ENCODE measurements around the gene MYLK3. TPM values are rescaled to one million over a fixed set of nuclear protein-coding genes. Genes with fewer than 3 reads are reported as not detected.

MYLK3 gene
- total and polyA plus RNA-seq, 3 donors from 2014 or later: 18.4 to 88.8 (median 63.4) TPM

DNA sequence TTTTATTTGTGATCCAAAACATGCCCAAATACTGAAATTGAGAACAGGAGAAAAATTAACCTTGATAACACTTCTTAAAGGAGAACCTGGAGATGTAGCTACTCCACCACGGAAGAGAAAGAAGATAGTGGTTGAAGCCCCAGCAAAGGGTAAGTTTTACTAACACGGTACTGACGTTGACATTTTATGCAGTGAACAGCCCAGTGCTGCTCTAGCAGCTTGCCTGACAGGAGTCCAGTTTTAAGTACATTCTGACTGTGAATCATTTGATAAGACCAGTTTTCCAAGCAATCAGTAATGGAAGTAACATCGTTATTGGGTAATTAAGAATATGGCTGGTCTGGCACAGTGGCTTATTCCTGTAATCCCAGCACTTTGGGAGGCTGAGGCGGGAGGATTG lies 52.2 kb downstream of the MYLK3 start:
- Histone ChIP-seq H3K27me3 (no peaks in the 10 kb centered on the region), H3K4me3 (no peak overlapping the region), H3K4me1 (peaks cover 12% of the 10 kb centered on the region), H3K27ac (no peak overlapping the region), H3K36me3 (ENCODE audit: low read depth, missing control alignments) (no peaks in the 10 kb centered on the region), H3K9me3 (no peaks in the 10 kb centered on the region)
- TF ChIP-seq, protein P1, sequence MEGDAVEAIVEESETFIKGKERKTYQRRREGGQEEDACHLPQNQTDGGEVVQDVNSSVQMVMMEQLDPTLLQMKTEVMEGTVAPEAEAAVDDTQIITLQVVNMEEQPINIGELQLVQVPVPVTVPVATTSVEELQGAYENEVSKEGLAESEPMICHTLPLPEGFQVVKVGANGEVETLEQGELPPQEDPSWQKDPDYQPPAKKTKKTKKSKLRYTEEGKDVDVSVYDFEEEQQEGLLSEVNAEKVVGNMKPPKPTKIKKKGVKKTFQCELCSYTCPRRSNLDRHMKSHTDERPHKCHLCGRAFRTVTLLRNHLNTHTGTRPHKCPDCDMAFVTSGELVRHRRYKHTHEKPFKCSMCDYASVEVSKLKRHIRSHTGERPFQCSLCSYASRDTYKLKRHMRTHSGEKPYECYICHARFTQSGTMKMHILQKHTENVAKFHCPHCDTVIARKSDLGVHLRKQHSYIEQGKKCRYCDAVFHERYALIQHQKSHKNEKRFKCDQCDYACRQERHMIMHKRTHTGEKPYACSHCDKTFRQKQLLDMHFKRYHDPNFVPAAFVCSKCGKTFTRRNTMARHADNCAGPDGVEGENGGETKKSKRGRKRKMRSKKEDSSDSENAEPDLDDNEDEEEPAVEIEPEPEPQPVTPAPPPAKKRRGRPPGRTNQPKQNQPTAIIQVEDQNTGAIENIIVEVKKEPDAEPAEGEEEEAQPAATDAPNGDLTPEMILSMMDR (IDR thresholded peaks at IDR 0.05): no peak
- no peak for TF ChIP-seq POLR2A (IDR thresholded peaks at IDR 0.05)
- no peak for DNase-seq
- intact Hi-C loops (cut with DNase I; ENCODE audit: low total_unique reads): no loop called here
- 87 to 90% methylated on average over 5 of the region's 5 CpGs for WGBS, 2 donors

DNA sequence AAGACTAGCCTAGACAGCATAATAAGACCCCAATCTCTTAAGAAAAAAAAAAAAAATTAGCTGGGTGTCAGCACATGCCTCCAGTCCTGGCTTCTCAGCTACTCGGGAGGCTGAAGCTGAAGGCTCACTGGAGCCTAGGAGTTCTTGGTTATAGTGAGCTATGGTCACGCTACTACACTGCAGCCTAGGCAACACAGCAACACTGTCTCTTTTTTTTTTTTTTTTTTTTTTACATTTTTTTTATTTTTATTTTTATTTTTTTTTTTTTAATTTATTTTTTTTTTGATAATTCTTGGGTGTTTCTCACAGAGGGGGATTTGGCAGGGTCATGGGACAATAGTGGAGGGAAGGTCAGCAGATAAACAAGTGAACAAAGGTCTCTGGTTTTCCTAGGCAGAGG lies 54.5 kb downstream of the MYLK3 start:
- H3K4me1 ChIP-seq: peaks cover 20% of the 10 kb centered on the region
- WGBS, 2 donors: 89 to 90% methylated on average over 2 of the region's 2 CpGs
- TF ChIP-seq, protein P1 (IDR thresholded peaks at IDR 0.05): no peak
- no peak for TF ChIP-seq POLR2A (IDR thresholded peaks at IDR 0.05)
- H3K27ac ChIP-seq: peak overlapping the region in 1 of 2 donors; percentile 7
- H3K36me3 ChIP-seq (ENCODE audit: low read depth, missing control alignments): no peaks in the 10 kb centered on the region
- no peaks in the 10 kb centered on the region for H3K9me3 ChIP-seq
- intact Hi-C loops (cut with DNase I; ENCODE audit: low total_unique reads): no loop called here
- H3K4me3 ChIP-seq: no peak overlapping the region
- DNase-seq: no peak
- H3K27me3 ChIP-seq: no peaks in the 10 kb centered on the region

DNA sequence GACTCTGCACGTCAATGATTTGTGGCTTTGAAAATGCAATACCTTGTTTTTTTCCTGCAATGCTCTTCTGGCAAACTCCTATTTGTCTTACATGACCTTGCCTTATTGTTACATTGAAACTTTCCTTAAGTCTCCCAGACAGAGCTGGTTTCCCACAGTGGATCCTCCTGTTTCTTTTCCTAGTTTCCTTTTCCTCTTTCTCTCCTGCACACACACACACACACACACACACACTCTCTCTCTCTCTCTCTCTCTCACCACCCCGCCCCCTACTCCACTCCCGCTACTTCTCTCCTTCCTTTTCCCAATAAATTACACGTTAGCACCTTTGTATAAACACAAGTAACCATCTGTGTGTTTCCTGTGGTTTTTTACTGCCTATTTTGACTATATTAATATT lies 56.4 kb downstream of the MYLK3 start:
- no peaks in the 10 kb centered on the region for H3K36me3 ChIP-seq (ENCODE audit: low read depth, missing control alignments)
- WGBS, 2 donors: 52 to 57% methylated on average over 4 of the region's 4 CpGs
- TF ChIP-seq, protein P1 (IDR thresholded peaks at IDR 0.05): no peak
- no peak for TF ChIP-seq POLR2A (IDR thresholded peaks at IDR 0.05)
- H3K9me3 ChIP-seq: no peaks in the 10 kb centered on the region
- H3K4me3 ChIP-seq: no peak overlapping the region
- intact Hi-C loops (cut with DNase I; ENCODE audit: low total_unique reads): no loop called here
- peak overlapping the region in 1 of 2 donors; percentile 11 for H3K27ac ChIP-seq
- DNase-seq: no peak
- no peaks in the 10 kb centered on the region for H3K27me3 ChIP-seq
- H3K4me1 ChIP-seq: peaks cover 33% of the 10 kb centered on the region

DNA sequence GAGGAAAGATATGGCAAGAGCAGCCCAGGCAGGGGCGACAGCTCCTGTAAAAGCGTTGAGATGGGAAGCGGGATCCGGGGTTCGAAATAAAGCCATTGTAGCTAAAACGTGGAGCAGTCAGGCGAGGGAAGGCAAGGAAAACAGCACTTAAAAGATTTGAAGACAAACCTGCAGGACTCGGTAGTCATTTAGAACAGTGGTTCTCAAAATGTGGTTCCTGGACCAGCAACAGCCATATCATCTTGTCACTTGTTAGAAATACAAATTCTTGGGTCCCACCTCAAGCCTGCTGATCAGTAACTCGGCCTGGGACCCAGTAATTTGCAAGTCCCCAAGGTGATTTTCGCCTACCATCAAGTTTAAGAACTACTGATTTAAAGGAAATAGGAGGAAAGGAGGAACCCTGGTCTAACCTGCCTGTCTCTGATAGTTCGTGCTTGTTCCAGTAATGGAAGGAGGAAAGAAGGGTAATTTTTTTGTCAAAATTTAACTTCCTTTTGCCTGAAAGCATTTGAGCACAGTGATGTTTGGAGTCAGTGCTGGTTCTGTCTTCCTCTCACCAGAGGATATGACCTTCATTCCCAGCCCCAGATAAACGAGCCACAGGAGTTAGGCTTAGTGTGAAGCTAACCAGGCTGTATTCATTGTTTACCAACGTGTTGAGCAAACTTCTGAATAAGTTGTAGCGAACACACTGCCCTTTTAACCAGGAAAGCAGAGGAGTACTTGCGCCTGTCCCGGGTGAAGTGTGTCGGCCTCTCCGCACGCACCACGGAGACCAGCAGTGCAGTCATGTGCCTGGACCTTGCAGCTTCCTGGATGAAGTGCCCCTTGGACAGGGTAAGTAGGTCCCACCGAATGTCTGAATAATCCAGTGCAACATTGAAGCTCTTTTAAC lies 57.6 kb downstream of the MYLK3 start:
- intact Hi-C loops (cut with DNase I; ENCODE audit: low total_unique reads): no loop called here
- WGBS, 2 donors: 3 to 8% methylated on average over 21 of the region's 21 CpGs
- peak; percentile 62 for DNase-seq
- peak overlapping the region; percentile 80 to 97 for H3K4me3 ChIP-seq
- no peaks in the 10 kb centered on the region for H3K27me3 ChIP-seq
- H3K4me1 ChIP-seq: peaks cover 36% of the 10 kb centered on the region
- TF ChIP-seq, protein P1 (IDR thresholded peaks at IDR 0.05): no peak
- TF ChIP-seq POLR2A (IDR thresholded peaks at IDR 0.05): no peak
- no peaks in the 10 kb centered on the region for H3K36me3 ChIP-seq (ENCODE audit: low read depth, missing control alignments)
- H3K9me3 ChIP-seq: no peaks in the 10 kb centered on the region
- peak overlapping the region; percentile 97 to 99 for H3K27ac ChIP-seq
